NCI-H146 treated with DMSO at 0.1 percent for 48 hours (cell line): ENCODE measurements around the gene GAMT.

Source experiments
- DNase-seq: peaks from one replicate; lab custom pipeline; 2025; ENCODE audit not compliant: unreplicated experiment; lab: John Stamatoyannopoulos, UW

Gene GAMT

DNA sequence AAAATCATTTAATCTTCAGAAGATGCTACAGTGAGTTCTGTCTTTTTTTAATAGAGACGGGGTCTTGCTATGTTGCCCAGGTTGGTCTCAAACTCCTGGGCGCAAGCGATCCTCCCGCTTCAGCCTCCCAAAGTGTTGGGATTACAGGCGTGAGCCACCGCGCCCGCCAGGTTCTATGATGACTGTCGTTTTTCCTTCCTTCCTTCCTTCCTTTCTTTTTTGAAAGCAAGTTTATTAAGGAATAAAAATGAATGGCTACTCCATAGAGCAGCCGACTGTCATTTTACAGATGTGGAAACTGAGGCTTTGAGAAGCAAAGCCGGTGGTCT is 511 bp upstream of the GAMT start:
- DNase-seq: no peak

DNA sequence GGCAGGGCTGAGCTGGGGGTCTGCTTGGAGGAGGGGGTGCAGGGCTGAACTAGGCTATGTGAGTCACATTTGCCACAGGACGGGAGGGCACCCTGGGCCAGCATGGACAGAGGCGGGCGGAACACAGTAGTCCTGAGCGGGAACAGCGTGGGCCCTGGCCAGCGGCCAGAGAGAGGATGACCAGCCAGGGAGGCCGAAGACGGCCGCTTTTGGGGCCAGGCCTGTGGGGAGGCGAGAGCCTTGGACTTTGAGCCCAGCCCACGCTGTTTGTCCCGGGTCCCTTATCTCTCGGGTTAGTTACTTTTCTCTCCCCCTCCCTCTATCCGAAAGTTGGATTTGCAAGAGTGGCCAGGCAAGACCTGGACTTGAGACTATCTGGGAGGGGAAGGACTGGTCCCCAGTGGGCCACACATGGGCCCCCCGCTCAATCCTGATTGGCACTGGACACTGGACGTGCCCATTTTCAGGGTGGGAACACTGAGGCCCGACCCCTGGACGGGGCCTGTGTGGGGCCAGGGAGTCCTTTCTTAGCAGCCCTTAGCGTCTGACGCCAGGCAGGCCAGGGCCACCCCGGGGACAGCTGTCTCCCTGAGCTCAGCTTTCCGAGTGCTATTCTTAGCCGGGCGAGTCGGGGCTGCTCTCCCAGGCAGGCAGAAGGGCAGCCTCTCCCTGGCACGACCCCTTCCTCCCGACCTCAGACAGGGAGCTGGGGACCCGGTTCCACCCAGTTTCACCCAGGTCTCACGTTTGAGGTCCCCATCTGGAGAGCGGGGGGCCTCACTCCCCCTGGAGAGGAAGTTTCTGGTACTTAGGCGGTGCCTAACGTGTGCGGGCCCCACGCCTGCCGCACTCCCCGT is 833 bp downstream of the GAMT start:
- DNase-seq: no peak

DNA sequence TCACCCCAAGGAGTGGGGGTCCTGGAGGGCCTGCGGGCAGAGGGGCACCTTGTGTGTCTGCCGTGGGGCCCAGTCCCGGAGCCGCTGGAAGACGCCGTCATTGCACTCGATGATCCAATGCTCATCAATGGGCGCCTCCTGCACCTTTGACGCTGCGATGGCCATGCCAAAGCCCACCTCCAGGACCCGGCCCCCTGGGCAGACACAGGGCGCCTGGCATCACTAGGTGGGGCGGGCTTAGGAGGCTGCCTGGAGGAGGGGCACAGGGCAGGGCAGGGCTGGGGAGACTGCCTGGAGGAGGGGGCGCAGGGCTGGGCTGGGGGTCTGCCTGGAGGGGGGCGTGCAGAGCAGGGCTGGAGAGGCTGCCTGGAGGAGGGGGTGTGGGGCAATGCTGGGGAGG is 1.6 kb downstream of the GAMT start:
- DNase-seq: no peak

DNA sequence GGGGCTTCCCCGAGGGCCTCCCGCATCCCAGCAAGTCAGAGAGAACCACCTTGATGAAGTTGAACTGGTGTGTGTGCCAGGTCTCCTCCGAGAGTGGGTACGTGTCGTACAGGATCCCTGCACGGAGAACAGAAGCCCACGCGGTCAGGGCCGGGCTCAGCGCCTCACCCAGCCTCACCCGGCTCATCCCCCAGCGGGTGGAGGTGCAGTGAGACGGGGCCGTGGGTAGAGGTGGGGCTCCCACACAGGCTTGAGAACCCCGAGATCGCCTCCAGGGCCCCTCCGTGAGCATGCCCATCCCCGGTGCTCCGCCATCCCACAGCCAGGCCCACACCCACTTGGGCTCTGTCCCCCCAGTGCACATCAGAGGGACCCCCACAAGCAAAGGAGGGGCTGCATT is 2.3 kb downstream of the GAMT start:
- no peak for DNase-seq

DNA sequence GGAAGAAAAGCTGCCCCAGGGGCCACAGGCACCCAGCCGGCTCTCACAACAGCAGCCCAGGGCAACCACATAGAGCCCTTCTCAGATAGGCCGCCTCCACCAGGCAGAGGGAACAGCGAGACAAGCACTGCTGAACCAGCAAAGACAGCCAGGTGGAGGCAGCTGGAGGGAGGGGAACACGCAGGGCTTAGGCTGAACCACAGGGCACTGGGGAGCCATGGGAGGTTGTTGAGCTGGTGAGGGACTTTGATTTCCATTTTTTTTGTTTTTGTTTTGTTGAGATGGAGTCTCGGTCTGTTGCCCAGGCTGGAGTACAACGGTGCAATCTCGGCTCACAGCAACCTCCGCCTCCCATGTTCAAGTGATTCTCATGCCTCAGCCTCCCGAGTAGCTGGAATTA is 3.5 kb downstream of the GAMT start:
- no peak for DNase-seq

DNA sequence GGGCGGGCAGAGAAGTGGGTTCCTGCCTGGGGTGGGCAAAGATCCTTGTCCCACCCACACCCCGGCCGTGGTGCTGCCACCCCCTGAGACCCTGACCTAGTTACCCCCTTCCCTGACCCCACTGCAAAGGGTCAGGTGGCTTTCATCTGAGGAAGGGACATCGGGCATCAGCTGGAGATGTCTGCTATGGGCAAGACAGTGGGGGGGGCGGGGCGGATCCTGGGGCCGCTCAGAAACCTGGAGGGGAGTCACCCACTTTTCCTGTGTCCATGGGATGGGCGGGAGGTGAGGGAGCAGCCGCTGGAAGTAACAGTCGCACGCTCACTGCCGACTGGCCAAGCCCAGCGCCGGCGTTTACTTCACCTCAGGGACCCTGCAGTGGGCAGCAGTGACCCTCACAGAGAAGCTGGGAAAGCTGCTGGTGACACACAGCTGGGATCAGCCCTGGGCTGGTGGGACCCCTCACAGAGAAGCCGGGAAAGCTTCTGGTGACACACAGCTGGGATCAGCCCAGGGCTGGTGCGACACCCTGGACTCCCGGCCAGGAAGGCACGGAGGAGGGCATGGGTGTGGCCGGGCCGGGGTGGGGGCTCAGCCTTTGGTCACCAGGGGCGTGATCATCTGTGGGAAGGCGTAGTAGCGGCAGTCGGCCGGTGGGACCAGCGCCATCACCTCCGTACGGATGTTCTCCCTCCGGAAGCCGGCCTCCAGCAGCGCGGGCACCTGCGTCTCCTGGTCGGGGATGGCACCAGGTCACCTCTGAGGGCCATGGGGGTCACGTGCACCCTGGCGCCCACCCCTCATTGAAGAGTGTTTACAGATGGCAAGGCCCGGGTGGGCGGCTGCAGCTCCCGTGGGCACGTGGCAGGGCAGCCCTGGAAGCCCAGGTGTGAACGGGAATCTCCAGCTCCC is 4.3 kb downstream of the GAMT start:
- DNase-seq: no peak

DNA sequence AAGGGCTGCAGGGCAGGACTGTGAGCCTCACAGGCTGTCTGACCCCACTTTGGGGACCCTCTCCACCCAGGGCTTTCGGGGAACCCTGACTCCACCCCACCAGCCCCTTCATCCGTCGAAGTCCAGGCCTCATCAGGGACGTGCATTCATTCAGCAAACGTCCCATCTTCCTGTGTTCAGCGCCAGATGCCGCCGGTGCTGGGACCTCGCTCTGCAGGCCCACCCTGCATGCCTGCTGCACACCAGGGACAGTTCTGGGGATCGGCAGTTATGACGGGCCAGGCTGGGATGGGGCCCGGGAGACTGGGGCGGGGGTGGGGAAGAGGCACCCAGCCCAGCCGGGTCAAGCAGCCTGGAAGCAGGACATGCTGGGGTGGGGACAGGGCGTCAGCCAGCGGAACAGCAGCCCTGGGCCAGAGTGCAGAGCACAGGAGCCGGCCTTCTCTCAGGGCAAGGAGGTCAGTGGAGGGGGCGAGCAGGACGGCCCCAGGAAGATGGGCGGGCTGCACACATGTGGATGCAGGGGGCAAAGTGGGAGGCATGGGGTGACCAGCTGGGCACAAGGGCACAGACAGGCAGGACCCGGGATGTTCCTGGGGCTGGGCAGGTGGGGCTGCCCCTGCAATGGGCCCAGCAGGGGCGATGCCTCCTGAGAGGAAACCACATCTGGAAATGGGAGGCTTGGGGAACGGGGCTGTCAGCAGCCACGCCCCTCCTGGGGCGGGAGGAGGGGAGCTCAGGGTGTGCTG is 5.1 kb downstream of the GAMT start:
- no peak for DNase-seq

DNA sequence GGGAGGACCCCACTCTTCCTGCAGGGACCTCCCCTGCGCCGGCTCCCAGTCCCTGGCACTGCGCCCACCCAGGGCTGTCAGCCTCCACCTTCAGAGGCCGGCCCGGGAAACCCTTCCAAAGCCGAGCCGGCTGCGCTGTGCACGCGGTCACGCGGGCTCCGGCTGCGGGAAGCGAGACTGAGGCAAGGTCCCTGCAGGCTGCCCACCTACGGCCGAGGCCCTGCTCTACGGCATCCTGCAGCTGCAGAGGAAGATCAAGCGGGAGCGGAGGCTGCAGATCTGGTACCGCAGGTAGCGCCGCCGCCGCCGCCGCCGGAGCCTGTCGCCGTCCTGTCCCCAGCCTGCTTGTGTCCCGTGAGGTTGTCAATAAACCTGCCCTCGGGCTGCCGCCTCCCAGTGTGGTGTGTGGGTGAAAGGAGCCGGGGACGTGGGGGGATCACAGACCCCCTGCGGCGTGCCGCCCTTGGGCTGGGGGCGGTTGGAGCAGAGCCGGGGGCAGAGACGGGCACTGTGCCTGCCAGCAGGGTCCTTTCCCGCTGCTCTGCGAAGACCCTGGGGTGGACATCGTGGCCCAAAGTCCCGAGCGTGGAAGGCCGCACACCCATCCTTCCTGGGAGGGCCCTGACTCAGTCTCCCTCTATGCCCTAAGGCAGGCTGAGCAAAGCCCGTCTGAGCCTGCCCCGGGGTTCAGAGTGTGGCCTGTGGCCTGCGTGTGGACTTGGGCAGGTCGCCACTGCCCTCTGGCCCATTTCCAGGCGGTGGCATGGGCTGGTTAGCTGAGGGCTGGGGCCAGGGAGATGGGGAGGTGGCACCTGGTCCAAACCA is 5.9 kb downstream of the GAMT start:
- no peak for DNase-seq

DNA sequence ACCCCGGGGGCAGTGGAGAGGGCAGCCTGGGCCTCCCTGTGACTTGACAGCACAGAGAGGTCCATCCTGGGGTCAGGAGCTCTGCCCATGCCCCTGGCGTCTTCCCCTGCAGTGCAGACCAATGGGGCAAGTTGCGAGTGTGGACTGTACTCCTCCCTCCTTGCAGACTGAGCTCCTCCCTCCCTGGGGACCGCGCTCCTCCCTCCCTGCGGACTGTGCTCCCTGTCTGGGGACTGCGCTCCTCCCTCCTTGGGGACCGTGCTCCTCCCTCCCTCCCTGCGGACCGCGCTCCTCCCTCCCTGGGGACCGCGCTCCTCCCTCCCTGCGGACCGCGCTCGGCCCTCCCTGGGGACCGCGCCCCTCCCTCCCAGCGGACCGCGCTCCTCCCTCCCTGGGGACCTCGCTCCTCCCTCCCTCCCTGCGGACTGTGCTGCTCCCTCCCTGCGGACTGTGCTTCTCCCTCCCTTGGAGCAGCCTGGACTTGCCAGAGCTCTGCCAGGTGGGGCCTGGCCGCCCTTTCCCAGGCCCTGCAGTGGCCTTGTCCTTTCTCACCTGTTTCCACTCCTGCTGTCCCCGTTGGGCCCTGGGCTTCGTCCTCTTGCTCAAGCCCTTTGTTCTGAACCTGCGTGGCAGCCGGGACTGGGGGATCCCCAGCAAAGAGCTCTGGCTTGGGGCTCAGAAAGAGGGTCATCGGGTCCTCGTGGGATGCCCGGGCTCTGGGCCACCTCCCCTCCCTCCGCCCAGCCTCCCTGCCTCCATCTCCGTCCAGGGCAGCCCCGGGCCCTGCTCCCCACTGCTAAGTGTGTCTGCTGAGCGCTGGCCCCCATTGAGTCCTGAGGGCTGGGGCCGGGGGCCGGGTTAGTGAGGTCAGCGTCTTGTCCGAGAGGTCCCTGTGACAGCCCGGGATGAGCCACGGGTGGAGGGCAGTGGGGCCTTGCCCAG is 6.8 kb downstream of the GAMT start:
- DNase-seq: no peak

DNA sequence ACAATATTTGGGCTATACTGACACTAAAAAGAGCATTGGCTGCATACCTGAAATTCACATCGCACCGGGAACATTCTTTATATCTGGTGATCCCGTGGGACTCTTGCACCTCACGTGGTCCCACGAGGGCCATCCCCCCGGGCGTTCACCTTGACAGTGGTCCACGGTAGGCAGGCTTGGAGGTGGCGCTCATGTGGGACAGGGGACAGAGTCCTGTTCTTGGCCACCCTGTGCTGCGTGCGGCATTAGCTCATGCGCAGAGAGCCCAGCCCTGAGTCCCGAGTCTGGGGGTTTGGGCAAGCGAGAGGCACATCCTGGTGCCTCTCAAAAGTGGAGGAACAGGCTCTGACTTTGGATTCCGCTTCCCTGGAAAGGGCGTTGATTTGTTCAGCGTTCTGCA is 7.5 kb downstream of the GAMT start:
- DNase-seq: no peak

DNA sequence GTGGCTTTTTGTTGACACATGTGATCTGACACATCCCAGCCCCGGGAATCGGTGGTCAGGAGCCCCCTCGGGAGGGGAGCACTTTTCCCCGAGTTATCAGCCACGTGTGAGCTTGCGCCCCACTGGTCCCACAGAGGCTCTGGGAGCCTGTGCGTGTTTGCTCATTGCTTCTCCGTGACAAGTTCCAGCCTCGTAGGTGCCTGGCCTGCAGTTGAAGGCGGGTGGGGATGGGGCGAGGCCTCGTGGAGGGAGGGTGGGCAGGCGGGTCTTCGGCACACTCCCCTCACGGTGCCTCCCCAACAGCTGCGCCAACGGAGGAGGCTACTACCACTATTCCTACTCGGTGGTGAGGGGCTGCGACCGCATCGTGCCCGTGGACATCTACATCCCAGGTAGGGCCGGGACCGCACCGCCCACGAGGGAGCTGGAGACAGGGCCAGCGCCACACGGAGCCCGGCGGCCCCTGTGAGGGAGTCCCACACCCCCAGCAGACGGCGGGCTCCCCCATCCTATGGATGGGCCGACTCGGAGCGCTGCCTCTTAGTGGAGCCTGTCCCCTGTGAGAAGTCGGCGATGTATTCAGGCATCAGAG is 8.3 kb downstream of the GAMT start:
- DNase-seq: no peak

DNA sequence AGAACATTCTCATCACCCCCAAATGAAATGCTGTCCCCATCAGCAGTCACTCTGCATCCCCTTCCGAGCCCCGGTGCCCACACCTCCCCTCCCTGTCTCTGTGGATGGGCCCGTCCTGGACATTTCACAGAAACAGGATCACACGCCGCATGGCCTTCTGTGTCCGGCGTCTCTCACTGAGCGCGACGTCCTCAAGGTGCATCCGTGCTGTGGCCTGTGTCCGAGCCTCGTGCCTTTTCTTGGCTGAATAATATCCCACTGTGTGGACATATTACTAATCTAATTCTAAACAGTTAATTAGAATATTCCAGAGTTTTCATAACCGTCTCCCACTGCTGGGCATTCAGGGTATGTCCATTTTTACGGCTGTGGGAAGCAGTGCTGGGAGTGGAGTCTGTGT is 8.9 kb downstream of the GAMT start:
- no peak for DNase-seq

DNA sequence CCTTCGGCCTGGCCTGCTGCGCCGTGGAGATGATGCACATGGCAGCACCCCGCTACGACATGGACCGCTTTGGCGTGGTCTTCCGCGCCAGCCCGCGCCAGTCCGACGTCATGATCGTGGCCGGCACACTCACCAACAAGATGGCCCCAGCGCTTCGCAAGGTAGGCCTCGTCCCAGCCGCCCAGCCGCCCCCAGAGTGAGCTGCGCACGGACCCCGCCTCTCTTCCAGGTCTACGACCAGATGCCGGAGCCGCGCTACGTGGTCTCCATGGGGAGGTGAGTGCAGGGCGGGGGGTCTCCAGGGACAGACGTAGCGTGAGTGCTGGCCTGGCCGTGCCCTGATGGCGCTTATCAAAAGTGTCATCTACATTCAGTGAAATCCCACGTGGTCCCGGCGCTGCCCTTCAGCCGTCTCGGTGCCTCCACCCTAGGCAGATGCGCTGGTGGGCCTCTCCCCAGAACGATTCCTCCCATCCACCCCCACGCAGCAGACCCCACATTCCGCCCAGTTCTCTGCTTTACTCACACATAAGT is 10.4 kb downstream of the GAMT start:
- no peak for DNase-seq

DNA sequence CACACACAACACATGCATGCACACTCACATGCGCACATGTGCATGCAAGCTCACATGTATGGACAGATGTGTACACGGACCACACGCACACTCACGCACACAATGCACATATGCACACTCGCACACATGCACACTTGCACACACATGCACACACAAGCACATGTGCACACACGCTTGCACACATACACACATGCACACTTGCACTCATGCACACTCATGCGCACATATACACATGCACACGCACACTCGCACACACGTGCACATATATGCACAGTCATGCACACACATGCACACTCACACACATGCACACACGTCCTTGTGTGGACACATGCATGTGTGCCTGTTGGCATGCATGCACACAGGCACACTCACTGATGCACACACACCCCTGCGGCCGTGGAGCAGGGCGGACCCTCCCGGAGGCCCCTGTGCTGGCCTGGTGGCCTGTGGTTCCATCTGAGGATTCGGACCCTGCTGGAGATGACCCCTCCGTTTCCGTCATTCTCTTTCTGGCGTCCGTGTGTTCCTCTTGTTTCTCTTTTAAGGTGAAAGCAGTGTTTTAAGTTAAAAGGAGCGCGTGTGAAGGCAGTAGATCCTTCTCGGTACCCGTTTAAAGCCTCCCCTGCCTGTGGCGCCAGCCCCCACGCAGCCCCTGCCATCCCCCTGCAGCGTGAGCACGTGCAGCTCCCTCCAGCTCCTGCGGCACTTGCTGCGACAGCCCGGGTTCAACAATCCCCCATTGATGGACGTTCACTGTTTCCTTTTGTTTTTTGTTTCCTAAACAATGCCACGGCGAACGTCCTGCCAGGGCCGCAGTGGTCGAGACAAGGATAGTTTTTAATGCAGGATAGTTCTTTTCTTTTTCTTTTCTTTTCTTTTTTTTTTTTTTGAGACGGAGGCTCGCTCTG is 12.1 kb downstream of the GAMT start:
- DNase-seq: no peak

DNA sequence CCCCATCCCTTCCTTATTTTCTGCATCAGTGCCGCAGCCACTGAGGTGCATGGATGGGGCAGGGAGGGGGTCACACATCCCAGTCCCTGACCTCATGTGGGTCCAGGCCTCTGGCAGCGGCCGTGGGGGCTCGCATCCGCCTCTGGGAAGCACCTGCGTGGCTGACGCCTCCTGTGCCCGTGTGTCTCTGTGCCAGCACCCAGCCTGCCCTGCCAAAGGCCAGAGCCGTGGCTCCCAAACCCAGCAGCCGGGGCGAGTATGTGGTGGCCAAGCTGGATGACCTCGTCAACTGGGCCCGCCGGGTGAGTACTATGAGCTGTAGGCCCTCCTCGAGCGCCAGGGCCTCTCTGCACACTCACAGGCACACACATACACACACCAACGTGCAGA is 12.7 kb downstream of the GAMT start:
- DNase-seq: no peak

DNA sequence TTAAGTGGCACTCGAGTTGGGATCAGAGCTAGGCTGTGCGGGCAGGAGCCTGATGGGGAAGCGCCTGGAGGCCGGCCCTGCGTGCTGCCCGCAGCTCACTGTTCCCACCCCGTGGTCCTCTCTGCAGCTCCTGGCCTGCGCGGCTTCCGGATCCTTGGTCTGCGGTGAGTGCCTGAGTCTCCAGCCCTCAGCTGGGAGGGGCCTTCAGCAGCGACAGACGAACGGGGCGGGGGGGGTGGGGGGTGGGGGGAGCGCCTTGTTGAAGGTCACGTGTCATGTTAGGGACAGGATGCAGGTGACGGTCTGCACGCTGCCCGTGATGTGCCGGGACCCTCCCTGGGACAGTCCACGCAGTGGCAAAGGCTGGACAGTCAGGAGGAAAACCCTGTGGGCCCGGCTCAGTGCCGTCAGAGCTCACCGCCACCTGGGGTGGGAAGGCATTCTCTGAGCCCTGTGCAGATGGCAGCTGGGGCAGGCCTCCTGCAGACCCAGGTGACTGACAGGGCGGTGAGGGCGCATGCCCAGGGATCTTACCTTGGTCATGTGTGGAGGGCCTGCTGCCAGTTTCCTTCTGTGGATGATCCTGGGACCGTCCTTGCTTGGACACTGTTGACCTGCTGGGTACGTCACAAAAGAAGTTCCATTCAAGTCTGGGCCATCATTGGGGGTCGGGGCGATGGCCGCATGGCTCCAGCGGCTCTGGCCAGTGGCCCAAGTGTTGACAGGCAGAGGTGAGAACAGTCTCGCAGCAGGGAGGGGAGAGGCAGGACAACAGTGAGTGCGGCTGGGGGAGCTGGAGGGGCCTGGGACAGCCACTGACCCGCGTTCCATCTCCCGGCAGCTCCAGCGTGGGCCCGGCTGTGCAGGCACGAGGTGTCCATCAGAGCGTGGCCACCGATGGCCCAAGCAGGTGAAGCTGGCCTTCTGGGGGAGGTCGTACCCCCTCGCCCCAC is 13.4 kb downstream of the GAMT start:
- no peak for DNase-seq
